Testis (tissue), 2 donors: Measurements from ENCODE around the gene PLIN1.

ENCODE experiments used
- CTCF ChIP-seq, 3 experiments: fragments of 450-650 bp in 2 of 3; fragments of 200-600 bp in 1 of 3; sonication (generic) in 1 of 3; IDR thresholded peaks; one replicate each; pipeline ENCODE4 v1.5.1; 2016 to 2019; ENCODE audit warnings: antibody characterized with exemption in 3 of 3, mild to moderate bottlenecking in 2 of 3, moderate library complexity in 1 of 3
- POLR2A ChIP-seq: fragments of 450-650 bp; IDR thresholded peaks from one replicate; pipeline ENCODE4 v1.6.1; 2017; ENCODE audit warnings: antibody characterized with exemption, mild to moderate bottlenecking, moderate library complexity

- no peak for TF ChIP-seq CTCF (IDR thresholded peaks at IDR 0.05)
- no peak for TF ChIP-seq POLR2A
Observed at GRCh38 chr15:89660556-89660955, 18.6 kb downstream of the PLIN1 start.
